GM19023 (cell line): ENCODE measurements around the gene IL21R.

ENCODE experiments used
- ATAC-seq: cut with Tn5 transposase; IDR thresholded peaks from one replicate; pipeline ENCODE4 v1.9.1; 2021; ENCODE audit warnings: mild to moderate bottlenecking, moderate library complexity; ENCODE audit not compliant: unreplicated experiment

Gene IL21R

GRCh38 chr16:27483624-27484023 is 81.7 kb downstream of the IL21R start:
- no peak for ATAC-seq

GRCh38 chr16:27485126-27485525 is 83.2 kb downstream of the IL21R start:
- no peak for ATAC-seq

- no peak for ATAC-seq
These were observed 83.8 kb downstream of the IL21R start for GRCh38 chr16:27485811-27486210.

- ATAC-seq: no peak
These were observed 84.4 kb downstream of the IL21R start for GRCh38 chr16:27486344-27486743.

- ATAC-seq: no peak
These were observed 84.8 kb downstream of the IL21R start for GRCh38 chr16:27486760-27487159.

- no peak for ATAC-seq
These were observed 87.4 kb downstream of the IL21R start for GRCh38 chr16:27489421-27489820.

- ATAC-seq: no peak
These were observed 87.9 kb downstream of the IL21R start for GRCh38 chr16:27489906-27490305.

- no peak for ATAC-seq
These were observed 90.1 kb downstream of the IL21R start for GRCh38 chr16:27491894-27492587.

- ATAC-seq: no peak
These were observed 90.6 kb downstream of the IL21R start for GRCh38 chr16:27492588-27492979.

GRCh38 chr16:27495191-27495590 is 93.2 kb downstream of the IL21R start:
- no peak for ATAC-seq

GRCh38 chr16:27498031-27498825 is 96.3 kb downstream of the IL21R start:
- no peak for ATAC-seq

- no peak for ATAC-seq
These were observed 97.1 kb downstream of the IL21R start for GRCh38 chr16:27498916-27499658.

GRCh38 chr16:27499659-27500055 is 97.7 kb downstream of the IL21R start:
- ATAC-seq: no peak

GRCh38 chr16:27500801-27501200 is 98.8 kb downstream of the IL21R start:
- no peak for ATAC-seq
